HEK293T (cell line): ENCODE measurements around the gene TMEM19.

Experiments
- FOXA1 ChIP-seq: fragments of 450-650 bp; IDR thresholded peaks from 2 replicates; pipeline ENCODE4 v1.6.1; 2016; ENCODE audit warnings: mild to moderate bottlenecking
- FOXK2 ChIP-seq: fragments of 450-650 bp; IDR thresholded peaks from 2 replicates; pipeline ENCODE4 v1.6.1; 2016; ENCODE audit warnings: mild to moderate bottlenecking
- HDGF ChIP-seq: fragments of 450-650 bp; IDR thresholded peaks from 2 replicates; pipeline ENCODE4 v1.6.1; 2017; ENCODE audit warnings: antibody characterized with exemption, borderline replicate concordance
- L3MBTL2 ChIP-seq: fragments of 450-650 bp; conservative IDR thresholded peaks from 2 replicates; pipeline ENCODE4 v1.6.1; 2016; ENCODE audit warnings: mild to moderate bottlenecking
- LEF1 ChIP-seq: fragments of 450-650 bp; IDR thresholded peaks from 2 replicates; pipeline ENCODE4 v1.6.1; 2017; ENCODE audit warnings: mild to moderate bottlenecking, borderline replicate concordance
- SP1 ChIP-seq: fragments of 450-650 bp; IDR thresholded peaks from 2 replicates; pipeline ENCODE4 v1.6.1; 2017
- SUZ12 ChIP-seq: fragments of 450-650 bp; IDR thresholded peaks from 2 replicates; pipeline ENCODE4 v1.6.1; 2016; ENCODE audit warnings: mild to moderate bottlenecking
- TARDBP ChIP-seq: fragments of 450-650 bp; IDR thresholded peaks from 2 replicates; pipeline ENCODE4 v1.6.1; 2016

GRCh38 chr12:71737197-71737596 is 51.3 kb downstream of the TMEM19 start:
- no peak for TF ChIP-seq L3MBTL2
- no peak for TF ChIP-seq TARDBP
- no peak for TF ChIP-seq SUZ12
- TF ChIP-seq FOXA1 = no peak
- no peak for TF ChIP-seq LEF1
- no peak for TF ChIP-seq SP1
- no peak for TF ChIP-seq FOXK2
- no peak for TF ChIP-seq HDGF
